HepG2 (cell line): Measurements from ENCODE around the gene MAP4K3. TPM values are rescaled to one million over a fixed set of nuclear protein-coding genes. Genes with fewer than 3 reads are reported as not detected.

Source experiments
- KAT7 ChIP-seq: IDR thresholded peaks from 2 replicates; pipeline ENCODE4 v1.6.1; 2018; ENCODE audit warnings: borderline replicate concordance, missing compliant biosample characterization
- PHF8 ChIP-seq: sonication (generic); formaldehyde crosslinking; IDR thresholded peaks from 2 replicates; pipeline ENCODE4 v1.5.0; 2020; ENCODE audit warnings: missing genetic modification reagents
- RCOR2 ChIP-seq: IDR thresholded peaks from 2 replicates; pipeline ENCODE4 v1.6.1; 2016; ENCODE audit warnings: missing biosample characterization, missing genetic modification reagents
- RXRB ChIP-seq: IDR thresholded peaks from 2 replicates; pipeline ENCODE4 v1.6.1; 2016; ENCODE audit warnings: borderline replicate concordance, missing genetic modification reagents, missing compliant biosample characterization
- TOPORS ChIP-seq: sonication (generic); formaldehyde crosslinking; IDR thresholded peaks from 2 replicates; pipeline ENCODE4 v1.8.0; 2023; ENCODE audit warnings: mild to moderate bottlenecking, missing genetic modification reagents
- ZBTB7B ChIP-seq: sonication (generic); formaldehyde crosslinking; IDR thresholded peaks from 2 replicates; pipeline ENCODE4 v1.4.0; 2020; ENCODE audit warnings: missing genetic modification reagents
- ZSCAN9 ChIP-seq: IDR thresholded peaks from 2 replicates; pipeline ENCODE4 v1.6.1; 2016; ENCODE audit warnings: borderline replicate concordance
- polyA plus RNA-seq, 8 experiments: library from polyadenylated mRNA; depleted of rRNA in 3 of 8; stranded (reverse) in 7 of 8; unstranded in 1 of 8; fragments of >200 nt; fragmentation: Illumina TruSeq in 4 of 8; extraction: Trizol in 4 of 8; gene quantifications; 2 replicates each; pipeline versions ENCODE4 v1.2.1 to v1.2.3, GENCODE V29; 2011 to 2016; ENCODE audit warnings: low read depth in 4 of 8, missing spikeins in 1 of 8, mixed read lengths in 1 of 8; ENCODE audit not compliant: insufficient read depth in 1 of 8
- total RNA-seq, 5 experiments: library from RNA; depleted of rRNA; stranded (reverse); fragments of >200 nt; fragmentation: Illumina TruSeq; extraction: Trizol; gene quantifications; 2 replicates each; pipeline ENCODE4 v1.2.3, GENCODE V29; 2016; ENCODE audit warnings: low read depth in 1 of 5
- TF ChIP-seq, protein P1 (sequence below): sonication (generic); formaldehyde crosslinking; IDR thresholded peaks from 2 replicates; pipeline ENCODE4 v1.5.0; 2020; ENCODE audit warnings: missing genetic modification reagents
- TF ChIP-seq, protein P2 (sequence below): sonication (generic); formaldehyde crosslinking; IDR thresholded peaks from 2 replicates; pipeline ENCODE4 v1.4.0; 2020; ENCODE audit warnings: missing genetic modification reagents, borderline replicate concordance
- TF ChIP-seq, protein P3 (sequence below): IDR thresholded peaks from 2 replicates; pipeline ENCODE4 v1.6.1; 2016; ENCODE audit warnings: missing genetic modification reagents, missing compliant biosample characterization
- TF ChIP-seq, protein P4 (sequence below): sonication (generic); formaldehyde crosslinking; IDR thresholded peaks from 2 replicates; pipeline ENCODE4 v1.4.0; 2020; ENCODE audit warnings: missing genetic modification reagents, borderline replicate concordance
- TF ChIP-seq, protein P5 (sequence below): sonication (generic); formaldehyde crosslinking; IDR thresholded peaks from 2 replicates; pipeline ENCODE4 v1.5.0; 2020; ENCODE audit warnings: mild to moderate bottlenecking, missing genetic modification reagents, moderate library complexity
- TF ChIP-seq, protein P6 (sequence below): sonication (generic); formaldehyde crosslinking; IDR thresholded peaks from 2 replicates; pipeline ENCODE4 v1.5.0; 2020; ENCODE audit warnings: mild to moderate bottlenecking, missing genetic modification reagents
- TF ChIP-seq, protein P7 (sequence below): sonication (generic); formaldehyde crosslinking; IDR thresholded peaks from 2 replicates; pipeline ENCODE4 v1.4.0; 2020; ENCODE audit warnings: missing genetic modification reagents

MAP4K3 gene
- total and polyA plus RNA-seq, 2 of the 13 experiments (the other 11 are each of a cell fraction or from before 2014, with no cell fraction given), result 45.9 to 53.2 TPM

DNA sequence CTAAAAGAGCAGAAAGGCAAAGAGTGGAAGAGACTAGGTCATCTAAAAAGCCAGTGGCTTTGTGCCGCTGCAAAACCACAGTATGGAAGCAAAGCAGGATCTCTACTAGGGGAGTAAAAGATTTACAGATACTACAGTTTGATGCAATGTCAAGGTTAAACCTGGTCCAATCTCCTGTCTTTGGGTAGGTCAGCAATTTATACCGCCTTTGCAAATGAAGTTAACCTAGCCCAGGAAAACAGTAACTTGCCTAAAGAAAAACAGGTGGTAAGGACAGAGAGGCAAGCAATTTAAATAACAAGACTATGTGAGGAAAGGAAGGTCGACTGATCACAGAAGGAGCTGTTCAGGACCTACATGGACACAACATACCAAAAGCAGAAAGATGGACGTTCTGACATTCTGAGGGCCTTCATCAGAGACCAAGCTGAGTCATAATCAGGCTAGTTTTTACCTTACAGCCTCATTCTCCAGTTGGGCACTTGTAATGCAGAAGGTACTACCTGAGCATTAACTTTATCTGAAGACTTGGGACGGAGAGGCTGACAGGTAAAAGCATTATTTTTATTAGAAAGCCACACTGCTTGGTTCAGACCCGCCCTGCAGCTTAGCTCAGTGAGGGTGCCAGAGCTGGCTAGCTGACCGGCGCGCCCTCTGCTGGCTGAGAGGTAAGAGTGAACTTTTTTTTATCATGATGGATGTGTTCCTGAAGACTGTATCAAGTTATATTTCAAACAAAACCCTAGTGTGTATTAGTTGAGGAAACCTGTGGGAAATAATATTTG is 209.3 kb downstream of the MAP4K3 start (continued):
- TF ChIP-seq, protein P1, sequence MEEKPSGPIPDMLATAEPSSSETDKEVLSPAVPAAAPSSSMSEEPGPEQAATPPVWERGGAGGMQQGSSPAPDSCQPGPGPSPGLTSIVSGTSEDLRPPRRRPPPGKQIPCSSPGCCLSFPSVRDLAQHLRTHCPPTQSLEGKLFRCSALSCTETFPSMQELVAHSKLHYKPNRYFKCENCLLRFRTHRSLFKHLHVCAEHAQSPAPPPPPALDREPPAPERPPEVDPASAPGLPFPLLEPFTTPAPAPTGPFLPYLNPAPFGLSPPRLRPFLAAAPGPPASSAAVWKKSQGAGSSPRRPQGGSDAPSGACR, result 0 out of 2 replicates have a peak, but pooled peaks have one; percentile 14
- TF ChIP-seq, protein P2, sequence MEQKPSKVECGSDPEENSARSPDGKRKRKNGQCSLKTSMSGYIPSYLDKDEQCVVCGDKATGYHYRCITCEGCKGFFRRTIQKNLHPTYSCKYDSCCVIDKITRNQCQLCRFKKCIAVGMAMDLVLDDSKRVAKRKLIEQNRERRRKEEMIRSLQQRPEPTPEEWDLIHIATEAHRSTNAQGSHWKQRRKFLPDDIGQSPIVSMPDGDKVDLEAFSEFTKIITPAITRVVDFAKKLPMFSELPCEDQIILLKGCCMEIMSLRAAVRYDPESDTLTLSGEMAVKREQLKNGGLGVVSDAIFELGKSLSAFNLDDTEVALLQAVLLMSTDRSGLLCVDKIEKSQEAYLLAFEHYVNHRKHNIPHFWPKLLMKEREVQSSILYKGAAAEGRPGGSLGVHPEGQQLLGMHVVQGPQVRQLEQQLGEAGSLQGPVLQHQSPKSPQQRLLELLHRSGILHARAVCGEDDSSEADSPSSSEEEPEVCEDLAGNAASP (CRISPR knock-in tag), result peak; percentile 0; the same call in 1 of the 2 replicates
- peak; percentile 63; the same call in 1 of the 2 replicates for TF ChIP-seq KAT7 (CRISPR knock-in tag)
- TF ChIP-seq, protein P3, sequence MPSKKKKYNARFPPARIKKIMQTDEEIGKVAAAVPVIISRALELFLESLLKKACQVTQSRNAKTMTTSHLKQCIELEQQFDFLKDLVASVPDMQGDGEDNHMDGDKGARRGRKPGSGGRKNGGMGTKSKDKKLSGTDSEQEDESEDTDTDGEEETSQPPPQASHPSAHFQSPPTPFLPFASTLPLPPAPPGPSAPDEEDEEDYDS (CRISPR knock-in tag), result peak; percentile 56; the same call in 1 of the 2 replicates
- TF ChIP-seq RXRB (CRISPR knock-in tag), result peak; percentile 19; the same call in 1 of the 2 replicates
- TF ChIP-seq, protein P4, sequence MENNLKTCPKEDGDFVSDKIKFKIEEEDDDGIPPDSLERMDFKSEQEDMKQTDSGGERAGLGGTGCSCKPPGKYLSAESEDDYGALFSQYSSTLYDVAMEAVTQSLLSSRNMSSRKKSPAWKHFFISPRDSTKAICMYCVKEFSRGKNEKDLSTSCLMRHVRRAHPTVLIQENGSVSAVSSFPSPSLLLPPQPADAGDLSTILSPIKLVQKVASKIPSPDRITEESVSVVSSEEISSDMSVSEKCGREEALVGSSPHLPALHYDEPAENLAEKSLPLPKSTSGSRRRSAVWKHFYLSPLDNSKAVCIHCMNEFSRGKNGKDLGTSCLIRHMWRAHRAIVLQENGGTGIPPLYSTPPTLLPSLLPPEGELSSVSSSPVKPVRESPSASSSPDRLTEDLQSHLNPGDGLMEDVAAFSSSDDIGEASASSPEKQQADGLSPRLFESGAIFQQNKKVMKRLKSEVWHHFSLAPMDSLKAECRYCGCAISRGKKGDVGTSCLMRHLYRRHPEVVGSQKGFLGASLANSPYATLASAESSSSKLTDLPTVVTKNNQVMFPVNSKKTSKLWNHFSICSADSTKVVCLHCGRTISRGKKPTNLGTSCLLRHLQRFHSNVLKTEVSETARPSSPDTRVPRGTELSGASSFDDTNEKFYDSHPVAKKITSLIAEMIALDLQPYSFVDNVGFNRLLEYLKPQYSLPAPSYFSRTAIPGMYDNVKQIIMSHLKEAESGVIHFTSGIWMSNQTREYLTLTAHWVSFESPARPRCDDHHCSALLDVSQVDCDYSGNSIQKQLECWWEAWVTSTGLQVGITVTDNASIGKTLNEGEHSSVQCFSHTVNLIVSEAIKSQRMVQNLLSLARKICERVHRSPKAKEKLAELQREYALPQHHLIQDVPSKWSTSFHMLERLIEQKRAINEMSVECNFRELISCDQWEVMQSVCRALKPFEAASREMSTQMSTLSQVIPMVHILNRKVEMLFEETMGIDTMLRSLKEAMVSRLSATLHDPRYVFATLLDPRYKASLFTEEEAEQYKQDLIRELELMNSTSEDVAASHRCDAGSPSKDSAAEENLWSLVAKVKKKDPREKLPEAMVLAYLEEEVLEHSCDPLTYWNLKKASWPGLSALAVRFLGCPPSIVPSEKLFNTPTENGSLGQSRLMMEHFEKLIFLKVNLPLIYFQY (CRISPR knock-in tag), result 0 out of 2 replicates have a peak, but pooled peaks have one; percentile 41
- TF ChIP-seq ZBTB7B (CRISPR knock-in tag), result peak; percentile 57; the same call in 1 of the 2 replicates
- peak; percentile 65; the same call in 1 of the 2 replicates for TF ChIP-seq ZSCAN9
- TF ChIP-seq, protein P5, sequence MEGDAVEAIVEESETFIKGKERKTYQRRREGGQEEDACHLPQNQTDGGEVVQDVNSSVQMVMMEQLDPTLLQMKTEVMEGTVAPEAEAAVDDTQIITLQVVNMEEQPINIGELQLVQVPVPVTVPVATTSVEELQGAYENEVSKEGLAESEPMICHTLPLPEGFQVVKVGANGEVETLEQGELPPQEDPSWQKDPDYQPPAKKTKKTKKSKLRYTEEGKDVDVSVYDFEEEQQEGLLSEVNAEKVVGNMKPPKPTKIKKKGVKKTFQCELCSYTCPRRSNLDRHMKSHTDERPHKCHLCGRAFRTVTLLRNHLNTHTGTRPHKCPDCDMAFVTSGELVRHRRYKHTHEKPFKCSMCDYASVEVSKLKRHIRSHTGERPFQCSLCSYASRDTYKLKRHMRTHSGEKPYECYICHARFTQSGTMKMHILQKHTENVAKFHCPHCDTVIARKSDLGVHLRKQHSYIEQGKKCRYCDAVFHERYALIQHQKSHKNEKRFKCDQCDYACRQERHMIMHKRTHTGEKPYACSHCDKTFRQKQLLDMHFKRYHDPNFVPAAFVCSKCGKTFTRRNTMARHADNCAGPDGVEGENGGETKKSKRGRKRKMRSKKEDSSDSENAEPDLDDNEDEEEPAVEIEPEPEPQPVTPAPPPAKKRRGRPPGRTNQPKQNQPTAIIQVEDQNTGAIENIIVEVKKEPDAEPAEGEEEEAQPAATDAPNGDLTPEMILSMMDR (CRISPR knock-in tag), result peak; percentile 93
- peak; percentile 52 for TF ChIP-seq PHF8
- TF ChIP-seq, protein P6, sequence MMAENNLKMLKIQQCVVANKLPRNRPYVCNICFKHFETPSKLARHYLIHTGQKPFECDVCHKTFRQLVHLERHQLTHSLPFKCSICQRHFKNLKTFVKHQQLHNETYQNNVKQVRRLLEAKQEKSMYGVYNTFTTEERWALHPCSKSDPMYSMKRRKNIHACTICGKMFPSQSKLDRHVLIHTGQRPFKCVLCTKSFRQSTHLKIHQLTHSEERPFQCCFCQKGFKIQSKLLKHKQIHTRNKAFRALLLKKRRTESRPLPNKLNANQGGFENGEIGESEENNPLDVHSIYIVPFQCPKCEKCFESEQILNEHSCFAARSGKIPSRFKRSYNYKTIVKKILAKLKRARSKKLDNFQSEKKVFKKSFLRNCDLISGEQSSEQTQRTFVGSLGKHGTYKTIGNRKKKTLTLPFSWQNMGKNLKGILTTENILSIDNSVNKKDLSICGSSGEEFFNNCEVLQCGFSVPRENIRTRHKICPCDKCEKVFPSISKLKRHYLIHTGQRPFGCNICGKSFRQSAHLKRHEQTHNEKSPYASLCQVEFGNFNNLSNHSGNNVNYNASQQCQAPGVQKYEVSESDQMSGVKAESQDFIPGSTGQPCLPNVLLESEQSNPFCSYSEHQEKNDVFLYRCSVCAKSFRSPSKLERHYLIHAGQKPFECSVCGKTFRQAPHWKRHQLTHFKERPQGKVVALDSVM (CRISPR knock-in tag), result 0 out of 2 replicates have a peak, but pooled peaks have one; percentile 40
- peak; percentile 35; the same call in 1 of the 2 replicates for TF ChIP-seq TOPORS (CRISPR knock-in tag)
- TF ChIP-seq RCOR2 (CRISPR knock-in tag), result peak; percentile 32; the same call in 1 of the 2 replicates
- TF ChIP-seq, protein P7, sequence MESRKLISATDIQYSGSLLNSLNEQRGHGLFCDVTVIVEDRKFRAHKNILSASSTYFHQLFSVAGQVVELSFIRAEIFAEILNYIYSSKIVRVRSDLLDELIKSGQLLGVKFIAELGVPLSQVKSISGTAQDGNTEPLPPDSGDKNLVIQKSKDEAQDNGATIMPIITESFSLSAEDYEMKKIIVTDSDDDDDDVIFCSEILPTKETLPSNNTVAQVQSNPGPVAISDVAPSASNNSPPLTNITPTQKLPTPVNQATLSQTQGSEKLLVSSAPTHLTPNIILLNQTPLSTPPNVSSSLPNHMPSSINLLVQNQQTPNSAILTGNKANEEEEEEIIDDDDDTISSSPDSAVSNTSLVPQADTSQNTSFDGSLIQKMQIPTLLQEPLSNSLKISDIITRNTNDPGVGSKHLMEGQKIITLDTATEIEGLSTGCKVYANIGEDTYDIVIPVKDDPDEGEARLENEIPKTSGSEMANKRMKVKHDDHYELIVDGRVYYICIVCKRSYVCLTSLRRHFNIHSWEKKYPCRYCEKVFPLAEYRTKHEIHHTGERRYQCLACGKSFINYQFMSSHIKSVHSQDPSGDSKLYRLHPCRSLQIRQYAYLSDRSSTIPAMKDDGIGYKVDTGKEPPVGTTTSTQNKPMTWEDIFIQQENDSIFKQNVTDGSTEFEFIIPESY (CRISPR knock-in tag), result peak; percentile 28; the same call in 1 of the 2 replicates
